Activated CD4-positive, alpha-beta T cell treated with anti-CD3 and anti-CD28 coated beads, Interleukin-2, Interleukin-6, amounts not matched to agents 100 ng/mL and 50 ng/mL, durations not matched to agents 16 hours and 8 hours (primary cell): Measurements from ENCODE around the gene REXO1.

Experiments
- DNase-seq: peaks from one replicate; pipeline ENCODE4 v3.0.0-alpha.2; 2020

The REXO1 gene

DNA sequence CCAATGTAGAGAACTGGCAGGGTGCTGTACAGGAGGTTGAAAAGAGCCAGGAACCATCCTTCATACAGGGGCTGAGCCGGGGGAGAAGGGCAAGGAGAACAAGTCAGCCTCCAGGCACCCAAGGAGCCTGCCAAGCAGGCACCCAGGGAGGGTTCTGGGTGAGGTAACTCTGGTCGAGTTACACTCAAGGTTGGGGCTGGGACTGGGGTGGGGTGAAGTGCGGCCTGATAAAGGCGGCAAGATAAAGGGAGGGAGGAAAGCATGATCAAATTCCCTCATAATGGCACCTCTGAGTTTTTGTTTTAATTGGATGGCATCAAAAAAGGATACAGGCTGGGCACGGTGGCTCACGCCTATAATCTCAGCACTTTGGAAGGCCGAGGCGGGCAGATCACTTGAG is 61.2 kb downstream of the REXO1 start:
- DNase-seq: no peak

DNA sequence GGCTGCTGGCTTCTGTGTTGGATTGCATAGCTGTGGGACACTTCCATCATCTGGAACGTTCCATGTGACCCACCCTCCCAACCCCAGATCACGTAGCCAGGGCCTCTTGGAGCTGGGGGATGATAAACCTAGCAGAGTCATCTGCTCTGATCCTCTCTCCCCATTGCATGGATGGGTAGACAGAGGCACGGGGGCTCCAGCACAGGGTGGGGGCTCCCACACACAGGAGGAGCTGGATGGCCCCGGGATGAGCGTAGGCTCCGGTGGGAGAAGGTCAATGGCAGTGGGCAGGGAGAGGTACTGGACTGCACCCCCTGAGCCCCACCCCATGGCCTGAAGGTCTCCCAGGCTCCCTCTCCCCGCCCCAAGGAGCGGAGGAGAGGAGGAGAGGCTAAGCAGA is 61.6 kb downstream of the REXO1 start:
- DNase-seq: no peak

DNA sequence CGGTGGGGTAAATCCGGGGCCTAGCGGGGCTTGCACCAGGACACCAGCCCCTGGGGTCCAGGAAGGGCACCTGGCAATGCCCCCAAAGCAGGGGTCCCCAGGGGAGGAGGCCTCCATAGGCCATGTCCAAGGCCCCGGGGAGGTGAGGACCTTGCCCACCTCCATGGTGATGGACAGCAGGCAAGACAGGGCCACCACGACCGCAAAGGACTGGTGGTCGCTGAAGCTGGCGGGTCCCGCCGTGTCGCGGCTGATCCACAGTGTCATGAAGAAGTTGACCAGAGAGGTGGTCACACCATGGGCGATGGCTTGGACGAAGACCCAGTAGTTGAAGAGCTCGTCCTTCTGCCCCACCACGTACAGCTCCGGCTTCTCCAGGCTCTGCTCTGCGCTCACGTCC is 63.0 kb downstream of the REXO1 start:
- DNase-seq: no peak

DNA sequence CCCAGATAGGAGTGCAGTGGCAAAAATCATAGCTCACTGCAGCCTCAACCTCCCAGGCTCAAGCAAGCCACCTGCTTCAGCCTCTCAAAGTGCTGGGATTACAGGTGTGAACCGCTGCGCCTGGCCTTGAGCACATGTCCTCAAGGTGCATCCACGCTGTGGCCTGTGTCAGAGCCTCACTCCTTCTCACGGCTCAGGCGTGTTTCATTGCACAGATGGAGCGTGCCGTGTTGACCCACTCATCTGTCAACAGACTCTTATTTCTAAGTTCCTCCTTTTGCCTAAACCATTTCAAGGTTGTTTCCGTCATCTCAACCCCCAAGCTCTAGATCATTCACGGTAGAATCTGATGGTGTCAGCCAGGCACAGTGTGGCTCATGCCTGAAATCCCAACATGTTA is 64.4 kb downstream of the REXO1 start:
- DNase-seq: no peak

DNA sequence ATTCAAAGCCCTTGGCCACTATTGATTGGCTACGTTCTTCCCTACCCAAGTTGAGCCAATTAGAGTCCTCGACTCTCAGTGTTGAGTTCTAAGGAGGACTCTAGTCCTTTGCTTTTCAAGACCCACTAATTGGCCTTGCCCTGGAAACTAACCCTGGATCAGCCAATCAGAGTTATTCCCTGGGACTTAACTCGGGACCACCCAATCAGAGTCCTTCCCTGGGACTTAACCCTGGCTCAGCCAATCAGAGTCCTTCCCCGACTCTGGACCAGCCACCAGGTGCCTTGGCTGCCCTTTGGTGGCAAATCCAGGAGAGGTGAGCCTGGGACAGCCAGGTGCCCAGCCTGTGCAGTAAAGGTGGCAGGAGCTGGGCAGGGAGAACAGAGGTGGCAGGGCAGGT is 64.9 kb downstream of the REXO1 start:
- no peak for DNase-seq

DNA sequence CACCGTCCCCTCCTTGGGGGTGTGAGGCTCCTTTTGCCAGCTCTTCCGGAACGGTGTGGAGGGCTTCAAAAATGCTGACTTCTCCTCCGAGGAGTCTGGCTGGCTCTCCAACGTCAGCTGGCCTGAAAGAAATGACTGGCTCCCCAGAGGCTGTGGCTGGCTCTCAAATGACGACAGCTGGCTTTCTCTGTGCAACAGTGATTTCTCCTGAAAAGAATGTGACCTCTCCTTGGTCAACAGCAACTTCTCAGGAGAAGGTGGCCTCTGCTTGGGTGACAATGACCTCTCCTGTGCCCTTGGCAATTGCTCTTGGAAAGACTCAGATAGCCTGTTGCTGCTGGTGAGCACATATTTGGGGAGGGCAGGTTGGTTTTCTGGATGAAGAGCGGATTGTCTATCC is 65.8 kb downstream of the REXO1 start:
- DNase-seq: no peak

DNA sequence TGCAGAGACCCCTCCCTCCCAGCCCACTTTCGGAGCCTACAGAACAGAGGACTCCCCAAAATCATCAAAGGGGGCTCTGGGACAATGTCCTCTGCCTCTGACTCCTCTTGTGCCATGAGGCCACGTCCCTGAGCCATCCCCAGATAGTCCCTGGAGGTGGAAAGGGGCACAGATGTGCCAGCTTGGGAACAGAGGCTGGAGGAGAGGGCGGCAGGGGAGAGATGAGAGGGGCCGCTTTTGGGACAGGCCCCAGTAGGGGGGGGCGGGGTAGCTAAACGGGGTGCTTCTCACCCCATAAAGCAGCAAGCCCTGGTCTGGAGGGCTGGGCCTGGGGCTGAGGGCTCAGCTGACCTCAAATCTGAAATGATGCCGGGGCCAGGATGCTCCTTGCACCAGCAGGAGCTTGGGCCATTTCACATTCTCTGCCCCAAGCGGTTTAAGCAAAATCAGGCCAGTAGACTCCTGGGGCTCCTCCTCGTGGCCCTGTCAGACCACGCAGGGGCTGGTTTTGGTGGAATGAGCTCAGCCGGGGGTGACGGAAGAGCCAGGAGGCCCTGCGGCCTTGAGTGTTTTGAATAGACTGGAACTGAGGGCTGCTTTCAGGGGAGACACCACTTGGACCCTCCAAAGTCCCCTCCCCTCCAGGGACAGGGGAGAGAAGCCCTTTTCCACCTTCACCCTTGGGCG is 67.9 kb downstream of the REXO1 start:
- DNase-seq: no peak

DNA sequence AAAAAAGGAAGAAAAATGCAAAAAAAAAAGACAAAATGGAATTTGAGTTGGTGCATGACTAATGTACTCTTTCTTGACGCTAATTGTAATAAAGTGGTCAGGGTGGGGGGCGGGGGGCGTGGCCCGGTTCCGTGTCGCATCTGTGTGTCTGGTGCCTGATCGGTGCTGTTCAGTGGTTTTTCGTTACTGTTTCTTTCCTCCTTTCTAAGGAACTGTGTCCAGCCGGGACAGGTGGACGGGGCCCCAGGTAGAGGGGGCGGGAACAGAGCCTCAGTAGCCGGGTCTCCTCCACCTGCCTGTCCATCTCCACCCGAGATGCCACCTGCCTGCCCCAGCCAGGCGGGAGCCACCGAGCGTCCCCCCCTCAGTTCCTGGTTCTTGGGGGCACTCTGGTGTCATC is 68.7 kb downstream of the REXO1 start:
- no peak for DNase-seq

DNA sequence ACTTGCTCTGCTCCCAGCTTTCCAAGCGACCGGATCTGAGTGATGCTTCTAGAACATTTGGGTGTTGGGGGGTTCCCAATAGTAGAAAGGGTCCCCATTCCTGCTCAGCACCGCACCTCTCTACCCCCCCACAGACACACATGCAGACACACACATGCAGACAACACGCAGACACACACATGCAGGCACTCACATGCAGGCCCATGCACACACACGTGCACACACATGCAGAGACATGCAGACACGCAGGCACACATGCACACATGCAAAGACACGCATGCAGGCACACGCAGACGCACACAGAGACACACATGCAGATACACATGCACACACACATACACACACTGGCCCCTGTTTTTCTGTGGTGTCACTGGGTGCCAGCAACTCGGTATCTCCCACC is 71.1 kb downstream of the REXO1 start:
- no peak for DNase-seq

DNA sequence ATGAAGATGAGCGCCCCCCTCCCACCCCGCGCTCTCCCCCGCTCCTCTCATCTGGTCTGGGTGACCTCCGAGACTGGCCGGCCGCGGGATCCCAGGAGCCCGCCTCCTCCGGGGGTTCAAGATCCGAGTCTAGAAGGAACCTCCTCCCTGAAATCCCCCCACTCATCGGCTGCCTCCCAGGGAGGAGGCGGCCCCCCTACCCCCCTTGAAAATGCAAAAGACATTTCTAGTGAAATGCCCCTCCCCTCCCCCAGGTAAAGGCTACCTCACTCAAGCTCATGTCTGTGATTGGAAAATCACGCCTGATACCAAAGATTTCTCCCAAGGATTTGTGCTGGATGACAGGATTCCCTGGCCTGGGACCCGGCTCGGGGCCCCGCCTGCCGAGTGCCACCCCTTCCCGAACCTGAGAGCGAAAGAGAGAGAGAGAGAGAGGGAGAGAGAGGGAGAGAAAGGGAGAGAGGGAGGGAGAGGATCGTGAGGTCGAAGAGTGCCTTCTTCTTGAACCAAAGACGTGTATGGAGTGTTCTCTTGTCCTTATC is 71.6 kb downstream of the REXO1 start:
- DNase-seq: no peak

DNA sequence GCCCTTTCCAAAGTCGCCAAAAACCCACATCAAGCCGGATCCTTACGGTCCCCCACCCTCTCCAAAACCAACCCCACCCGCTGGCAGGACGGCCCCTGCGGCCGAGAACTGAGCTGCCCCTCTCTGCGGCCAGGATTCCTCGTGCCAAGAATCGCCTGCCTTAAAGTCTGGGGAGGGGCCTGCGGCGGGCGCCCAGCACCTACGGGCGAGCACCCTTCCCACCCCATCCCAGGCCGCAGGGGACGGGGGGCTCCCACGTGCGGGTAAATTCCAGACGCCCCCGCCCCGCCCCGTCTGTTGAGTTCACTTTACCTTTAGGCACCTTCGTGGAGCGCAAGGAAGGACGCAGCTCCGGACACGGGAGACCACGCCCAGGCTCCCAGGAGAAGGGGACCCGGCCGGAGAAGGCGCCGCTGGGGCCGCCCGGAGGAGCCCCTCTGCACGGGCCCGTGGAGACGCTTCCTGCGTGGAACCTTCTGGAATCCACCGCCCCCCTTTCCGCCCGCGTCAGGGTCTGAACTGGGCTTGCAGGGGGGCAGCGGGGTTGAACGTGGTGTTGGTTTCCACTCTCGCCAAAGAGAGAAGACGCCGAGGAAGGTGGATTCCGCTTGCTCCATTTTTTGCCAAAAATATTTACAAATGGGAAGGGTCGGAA is 72.2 kb downstream of the REXO1 start:
- no peak for DNase-seq

DNA sequence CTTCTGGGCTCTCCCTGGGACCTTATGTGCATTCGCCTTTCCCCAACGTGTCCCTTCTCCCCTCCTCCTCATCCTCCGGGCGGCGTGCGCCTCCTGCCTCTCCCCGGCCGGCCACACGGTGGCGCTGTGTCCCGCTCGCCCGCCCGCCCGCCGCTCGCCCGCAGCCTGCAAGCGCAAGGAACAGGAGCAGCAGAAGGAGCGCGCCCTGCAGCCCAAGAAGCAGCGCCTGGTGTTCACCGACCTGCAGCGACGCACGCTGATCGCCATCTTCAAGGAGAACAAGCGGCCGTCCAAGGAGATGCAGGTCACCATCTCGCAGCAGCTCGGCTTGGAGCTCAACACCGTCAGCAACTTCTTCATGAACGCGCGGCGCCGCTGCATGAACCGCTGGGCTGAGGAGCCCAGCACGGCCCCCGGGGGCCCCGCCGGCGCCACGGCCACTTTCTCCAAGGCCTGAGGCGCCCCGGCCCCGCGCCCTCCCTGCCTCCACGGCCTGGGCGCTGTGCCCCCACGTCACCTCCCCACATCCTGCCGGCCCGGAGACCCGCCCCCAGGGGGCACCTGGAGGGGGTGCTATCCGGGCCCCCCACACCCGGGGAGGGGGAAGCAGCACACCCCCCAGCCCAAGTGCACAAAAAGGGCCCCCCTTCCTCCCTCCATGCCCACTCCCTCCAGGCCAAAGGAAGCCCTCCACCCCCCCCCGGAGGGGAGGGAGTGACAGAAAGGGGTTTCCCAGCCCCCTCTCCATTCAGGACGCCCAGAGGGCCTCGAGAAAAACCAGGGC is 73.1 kb downstream of the REXO1 start:
- DNase-seq: peak; percentile 39

DNA sequence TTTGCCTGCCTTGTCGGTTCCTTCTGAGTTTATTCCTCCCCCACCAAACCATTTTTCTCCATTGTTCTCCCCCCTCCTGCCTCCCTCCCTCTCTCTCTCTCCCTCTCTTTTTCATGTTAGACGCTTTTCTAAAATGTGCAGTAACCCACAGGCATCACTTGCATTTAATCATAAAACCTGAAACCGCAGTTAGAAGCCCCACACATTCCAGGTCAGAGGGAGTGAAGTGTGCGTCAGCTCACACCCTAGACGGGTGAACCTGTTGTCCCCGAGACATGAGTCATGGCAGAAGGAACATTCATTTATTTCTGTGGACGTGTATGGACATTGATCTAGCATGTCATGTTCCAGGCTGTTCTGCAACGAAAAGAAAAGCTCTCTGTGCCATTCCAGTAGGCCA is 75.1 kb downstream of the REXO1 start:
- DNase-seq: no peak

DNA sequence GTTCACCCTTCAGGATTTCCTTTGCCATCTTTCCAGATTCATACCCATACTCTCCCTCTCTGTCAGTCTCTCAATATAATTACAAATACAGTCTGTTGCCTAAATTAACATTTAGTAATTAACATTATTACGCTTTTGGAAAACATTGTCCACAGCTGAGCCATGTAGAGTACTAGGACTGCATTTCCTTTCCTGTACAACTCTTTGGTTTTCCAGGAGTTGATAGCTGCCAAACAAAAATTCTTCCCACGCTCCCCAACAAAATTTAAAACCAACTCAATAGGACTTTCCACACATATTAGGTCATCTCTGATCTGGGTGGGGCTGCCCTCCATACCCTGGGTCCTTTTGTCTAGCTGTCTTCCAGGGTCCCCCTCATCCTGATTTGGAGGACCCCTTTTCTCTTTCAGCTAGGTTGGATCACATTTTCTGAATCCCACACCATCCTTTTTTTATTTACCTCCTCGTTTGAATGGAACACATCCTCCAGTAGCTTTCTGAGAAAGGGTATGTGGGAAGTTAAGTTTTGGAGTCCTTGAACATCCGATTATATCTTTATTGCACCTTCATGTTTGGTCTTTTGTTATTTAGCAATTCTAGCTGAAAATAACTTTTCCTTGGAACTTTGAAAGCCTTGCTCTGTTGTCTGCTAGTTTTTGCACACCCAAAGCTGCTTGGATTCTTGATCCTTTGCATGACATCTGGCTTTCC is 77.3 kb downstream of the REXO1 start:
- DNase-seq: no peak

DNA sequence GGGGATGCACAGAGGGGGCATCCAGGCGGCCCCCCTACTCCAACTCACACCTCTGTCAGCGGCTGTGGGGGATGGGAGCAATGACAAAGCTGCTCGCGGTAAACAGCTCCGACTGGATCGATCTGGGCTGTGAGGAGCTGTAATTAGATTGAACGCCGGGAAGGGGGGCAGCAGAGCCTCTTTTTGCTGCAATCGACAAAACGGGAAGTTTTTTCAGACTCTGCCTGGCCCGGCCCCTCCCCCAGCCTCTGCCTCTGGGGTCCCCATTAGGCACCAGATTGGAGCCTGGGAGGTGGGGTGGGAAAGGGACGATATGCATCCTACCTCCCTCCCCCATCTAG is 78.7 kb downstream of the REXO1 start:
- no peak for DNase-seq

DNA sequence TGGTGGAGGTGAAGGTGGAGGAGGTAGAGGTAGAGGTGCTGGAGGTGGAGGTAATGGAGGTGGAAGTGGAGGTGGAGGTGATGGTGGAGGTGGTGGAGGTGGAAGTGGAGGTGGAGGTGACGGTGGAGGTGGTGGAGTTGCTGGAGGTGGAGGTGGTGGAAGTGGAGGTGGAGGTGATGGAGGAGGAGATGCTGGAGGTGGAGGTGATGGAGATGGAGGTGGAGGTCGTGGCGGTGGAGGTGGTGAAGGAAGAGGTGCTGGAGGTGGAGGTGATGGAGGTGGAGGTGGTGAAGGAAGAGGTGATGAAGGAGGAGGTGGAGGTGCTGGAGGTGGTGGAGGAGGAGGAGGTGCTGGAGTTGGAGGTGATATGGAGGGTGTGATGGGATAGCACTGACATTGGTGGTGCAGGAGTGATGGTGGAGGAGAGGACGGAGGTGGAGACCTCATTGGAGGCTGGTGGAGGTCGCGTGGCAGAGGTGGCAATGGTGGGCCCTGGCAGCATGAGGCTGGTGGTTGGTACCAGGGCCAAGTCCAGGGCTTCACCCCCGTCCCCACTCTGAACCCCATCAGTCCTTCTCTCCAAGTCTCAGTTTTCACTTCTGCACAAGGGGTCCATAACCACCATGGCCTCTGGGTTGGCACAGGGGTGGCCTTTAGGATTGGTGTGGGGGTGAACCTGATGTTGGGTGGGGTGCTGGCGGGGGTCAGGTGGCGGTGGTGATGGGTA is 79.2 kb downstream of the REXO1 start:
- no peak for DNase-seq

DNA sequence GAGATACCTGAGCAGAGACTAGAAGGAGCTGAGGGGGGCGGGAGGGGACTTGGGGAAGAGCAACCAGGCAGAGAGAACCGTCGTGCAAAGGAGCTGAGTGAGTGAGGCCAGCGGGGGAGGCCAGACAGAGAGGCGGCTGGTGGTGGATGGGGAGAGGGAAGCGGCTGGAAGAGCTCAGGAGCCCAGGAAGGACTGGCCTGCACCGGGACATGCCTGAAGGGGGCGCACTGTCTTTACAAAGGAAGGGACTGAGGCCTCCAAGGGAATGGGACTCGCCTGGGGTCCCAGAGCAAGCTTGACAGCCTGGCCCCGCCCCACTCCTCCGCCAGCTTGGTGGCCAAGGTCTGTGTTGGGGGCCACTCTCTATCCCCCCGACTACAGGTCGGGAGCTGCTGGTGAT is 80.0 kb downstream of the REXO1 start:
- no peak for DNase-seq

DNA sequence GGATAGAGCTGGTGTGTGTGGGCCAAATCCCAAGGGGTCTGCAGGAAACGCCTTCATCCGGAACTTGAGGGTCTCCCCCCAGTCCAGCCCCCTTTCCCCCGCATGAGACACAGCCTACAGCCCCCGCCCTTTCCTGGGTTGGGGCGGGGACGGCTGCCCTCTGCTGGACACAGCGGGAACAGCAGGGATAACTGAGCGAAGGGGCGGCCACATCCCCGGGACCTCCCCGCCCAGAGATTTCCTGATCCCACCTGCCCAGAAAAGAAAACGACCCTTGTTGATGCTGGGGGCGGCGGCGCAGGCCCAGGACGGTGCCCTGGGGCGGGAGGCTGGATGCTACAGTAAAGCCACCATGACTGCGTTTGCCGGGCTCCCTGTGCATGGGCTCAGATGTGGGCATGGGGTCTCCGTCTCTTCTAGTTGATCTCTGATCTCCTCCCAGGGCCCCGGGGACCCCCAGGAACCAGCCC is 80.8 kb downstream of the REXO1 start:
- peak; percentile 71 for DNase-seq

DNA sequence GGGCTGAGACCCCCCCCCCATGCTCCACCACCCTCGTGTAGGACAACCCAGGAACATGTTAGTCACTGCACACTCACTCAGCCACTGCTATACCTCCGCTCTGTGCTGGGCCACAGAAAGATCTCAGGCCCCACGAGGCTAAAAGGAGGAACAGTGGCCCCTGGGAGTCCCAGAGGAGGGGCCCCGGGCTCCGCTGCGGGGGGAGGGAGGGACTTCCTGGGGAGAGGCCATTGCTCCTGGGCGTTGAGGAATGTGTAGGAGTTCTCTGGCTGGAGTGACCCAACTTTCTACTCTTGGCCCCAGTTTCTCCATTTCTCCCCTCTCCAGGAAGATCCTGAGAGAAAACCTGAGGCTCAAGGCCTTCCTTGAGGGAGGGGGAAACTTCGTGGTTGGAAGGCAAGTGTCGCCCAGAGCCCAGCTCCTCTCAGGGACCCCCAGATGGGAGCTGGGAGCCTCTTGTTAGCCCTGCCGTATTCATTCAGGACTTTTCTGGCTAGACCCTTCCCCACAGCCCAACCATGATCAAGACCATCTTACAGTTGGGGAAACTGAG is 81.4 kb downstream of the REXO1 start:
- no peak for DNase-seq

DNA sequence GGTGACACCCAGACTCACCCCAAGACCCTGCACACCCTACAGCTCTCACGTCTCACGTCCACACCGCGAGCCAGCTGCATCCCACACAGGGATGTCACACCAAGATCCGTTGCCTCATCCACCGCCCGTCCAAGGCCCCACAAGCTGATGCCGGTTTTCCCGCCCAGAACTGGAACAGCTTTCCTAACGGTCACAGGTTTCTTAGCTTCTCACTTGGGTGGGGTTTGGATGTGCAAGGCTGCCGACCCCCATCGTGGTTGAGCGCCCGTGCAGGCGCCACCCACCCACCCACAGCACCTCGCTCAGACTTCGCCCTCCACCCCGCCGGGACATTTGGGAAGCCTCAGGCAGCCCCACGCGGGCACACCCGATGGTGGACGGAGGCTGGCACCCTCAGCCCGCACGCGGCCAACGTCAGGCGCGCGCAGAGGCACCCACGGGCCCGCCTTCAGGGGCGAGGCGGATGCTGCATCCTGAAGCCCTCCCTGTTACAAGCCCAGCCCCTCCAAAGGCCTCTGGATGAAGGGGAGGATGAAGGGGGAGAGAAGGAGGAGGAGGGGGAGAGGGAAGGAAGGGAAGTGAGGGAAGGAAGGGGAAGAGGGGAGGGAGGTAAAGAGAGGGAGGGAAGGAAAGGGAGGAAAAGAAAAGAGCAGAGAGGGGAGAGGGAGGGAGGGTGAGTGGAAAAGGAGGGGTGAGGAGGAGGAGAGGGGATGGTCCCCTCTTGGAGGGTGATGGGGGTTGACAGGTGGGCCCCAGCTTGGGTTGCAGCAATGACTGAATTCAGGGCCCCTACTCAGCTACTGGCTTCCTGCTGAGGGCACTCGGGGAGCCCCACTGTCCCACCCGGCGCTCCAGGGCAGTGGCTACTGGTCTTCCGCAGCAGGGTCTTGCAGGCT is 82.1 kb downstream of the REXO1 start:
- DNase-seq: no peak
